SK-N-MC (cell line): ENCODE measurements around the gene SEPTIN3.

Source experiments
- EZH2 ChIP-seq: fragments of 200-600 bp; sonication (generic); IDR thresholded peaks from one replicate; pipeline ENCODE4 v1.6.1; 2017; ENCODE audit warnings: antibody characterized with exemption
- POLR2AphosphoS5 ChIP-seq: IDR thresholded peaks from 2 replicates; pipeline ENCODE4 v1.6.1; 2012; ENCODE audit warnings: mild to moderate bottlenecking, low read depth, low read length, borderline replicate concordance

- no peak for TF ChIP-seq EZH2
- TF ChIP-seq POLR2AphosphoS5: no peak
Measured at GRCh38 chr22:41979423-41980250, 10.4 kb downstream of the SEPTIN3 start.
